Stimulated activated CD4-positive, alpha-beta T cell treated with anti-CD3 and anti-CD28 coated beads, Interleukin-12 subunit alpha, Interleukin-12 subunit beta, amount 100 ng/mL, for 4 hours (primary cell): Measurements from ENCODE around the gene FAM81A.

ENCODE experiments used
- DNase-seq: peaks from one replicate; pipeline ENCODE4 v3.0.0-alpha.2; 2020

Gene FAM81A

DNA sequence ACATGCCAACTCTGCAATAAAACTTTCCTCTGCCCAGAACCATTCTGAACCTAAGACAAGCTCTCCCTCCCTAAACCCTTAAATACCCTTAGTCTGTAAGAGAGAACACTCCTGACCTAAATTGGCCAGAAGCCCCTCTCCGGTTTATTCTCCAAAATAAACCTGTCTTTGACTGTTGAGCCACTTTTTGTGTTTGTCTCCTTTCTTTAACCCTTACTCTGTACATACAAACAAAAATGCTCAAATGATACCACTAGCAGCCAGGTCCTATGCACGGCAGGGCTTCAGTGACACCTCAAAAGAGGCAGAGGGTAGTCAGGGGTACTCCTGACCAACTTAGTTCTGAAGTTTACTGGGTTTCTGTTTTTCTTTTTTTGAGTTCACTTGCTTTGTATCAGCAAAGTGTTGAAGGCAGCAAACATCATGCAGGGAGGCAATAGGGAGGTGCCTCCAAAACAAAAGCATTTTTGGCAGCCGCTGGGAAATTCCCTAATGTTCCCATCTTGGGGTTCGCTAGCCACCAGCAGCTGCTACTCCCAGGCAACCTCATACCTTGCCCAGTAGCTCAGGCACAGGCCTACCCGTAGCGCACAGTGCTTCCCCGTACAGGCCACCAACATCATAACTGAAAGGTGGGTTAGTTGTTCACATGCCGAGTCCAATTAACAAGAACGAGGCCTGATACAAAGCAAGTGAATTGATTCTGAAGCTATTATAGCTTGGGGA is 110.7 kb downstream of the FAM81A start:
- DNase-seq: no peak

DNA sequence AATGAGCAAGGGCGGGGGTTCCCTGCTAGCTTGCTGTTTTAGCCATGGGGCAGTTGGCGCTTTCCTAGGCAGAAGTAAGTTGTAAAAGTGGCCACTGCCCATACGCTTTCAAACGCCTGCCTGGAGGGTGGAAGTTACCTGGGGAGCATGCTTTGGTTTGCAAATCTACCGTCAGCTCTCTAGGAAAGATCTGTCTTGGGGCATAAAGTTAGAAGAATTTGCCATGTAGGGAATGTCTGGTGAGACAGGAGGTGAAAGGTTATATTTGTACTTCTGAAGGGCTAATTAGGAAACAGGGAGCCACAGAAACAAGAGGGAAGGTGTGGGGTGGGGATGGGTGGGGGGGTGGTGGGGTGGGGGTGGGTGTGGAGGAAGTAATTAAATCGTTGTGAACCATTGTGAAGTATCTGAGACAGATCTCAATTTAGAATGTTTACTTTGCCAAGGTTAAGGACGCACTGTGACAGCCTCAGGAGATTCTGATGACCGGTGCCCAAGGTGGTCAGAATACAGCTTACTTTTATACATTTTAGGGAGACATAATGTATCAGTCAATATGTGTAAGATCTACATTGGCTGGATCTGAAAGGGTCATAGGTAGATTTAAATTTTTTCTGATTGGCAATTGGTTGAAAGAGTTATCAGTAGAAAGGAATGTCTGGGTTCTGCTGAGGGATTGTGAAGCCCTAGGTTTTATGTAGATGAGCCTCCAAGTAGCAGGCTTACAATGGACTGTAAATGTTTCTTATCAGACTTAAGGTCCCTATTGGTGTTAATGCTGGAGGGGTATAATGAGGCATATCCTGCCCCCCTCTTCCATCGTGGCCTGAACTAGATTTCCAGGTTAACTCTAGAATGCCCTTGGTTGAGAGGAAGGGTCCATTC is 111.6 kb downstream of the FAM81A start:
- no peak for DNase-seq

DNA sequence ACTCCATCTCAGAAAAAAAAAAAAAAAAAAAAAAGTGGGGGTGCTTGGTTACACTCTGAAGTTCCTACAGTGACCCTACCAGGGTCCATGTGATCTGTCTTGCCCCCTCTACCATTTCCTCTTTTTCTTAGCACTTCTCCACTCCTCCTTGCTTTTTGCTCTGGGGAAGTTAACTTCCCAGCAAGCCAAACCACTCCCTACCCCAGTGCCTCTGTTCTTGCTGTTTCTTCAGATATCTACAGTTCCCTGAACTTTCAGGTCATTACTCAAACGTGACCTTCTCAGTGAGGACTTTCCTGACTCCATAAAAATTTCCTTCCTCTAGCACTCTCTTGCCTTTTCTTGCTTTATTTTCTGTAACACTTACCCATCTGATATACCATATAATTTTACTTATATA is 112.5 kb downstream of the FAM81A start:
- no peak for DNase-seq

DNA sequence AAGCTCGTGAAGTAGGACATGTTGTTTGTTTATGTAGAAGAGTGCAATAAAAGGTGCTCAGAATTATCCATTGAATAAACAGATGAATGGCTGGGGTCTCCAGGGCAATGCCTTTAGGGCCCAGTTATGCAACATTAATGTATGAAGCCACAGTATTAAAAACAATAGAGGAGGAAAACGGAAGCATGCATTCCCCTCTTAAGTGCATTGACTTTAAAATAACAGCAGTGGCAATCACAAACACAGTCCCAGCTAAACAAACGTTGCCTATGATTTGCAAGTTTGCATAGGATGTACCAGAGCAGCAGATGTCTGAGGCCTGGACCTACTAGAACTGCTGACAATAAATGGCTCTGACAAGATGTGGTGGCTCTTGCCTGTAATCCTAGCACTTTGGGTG is 113.0 kb downstream of the FAM81A start:
- DNase-seq: no peak

DNA sequence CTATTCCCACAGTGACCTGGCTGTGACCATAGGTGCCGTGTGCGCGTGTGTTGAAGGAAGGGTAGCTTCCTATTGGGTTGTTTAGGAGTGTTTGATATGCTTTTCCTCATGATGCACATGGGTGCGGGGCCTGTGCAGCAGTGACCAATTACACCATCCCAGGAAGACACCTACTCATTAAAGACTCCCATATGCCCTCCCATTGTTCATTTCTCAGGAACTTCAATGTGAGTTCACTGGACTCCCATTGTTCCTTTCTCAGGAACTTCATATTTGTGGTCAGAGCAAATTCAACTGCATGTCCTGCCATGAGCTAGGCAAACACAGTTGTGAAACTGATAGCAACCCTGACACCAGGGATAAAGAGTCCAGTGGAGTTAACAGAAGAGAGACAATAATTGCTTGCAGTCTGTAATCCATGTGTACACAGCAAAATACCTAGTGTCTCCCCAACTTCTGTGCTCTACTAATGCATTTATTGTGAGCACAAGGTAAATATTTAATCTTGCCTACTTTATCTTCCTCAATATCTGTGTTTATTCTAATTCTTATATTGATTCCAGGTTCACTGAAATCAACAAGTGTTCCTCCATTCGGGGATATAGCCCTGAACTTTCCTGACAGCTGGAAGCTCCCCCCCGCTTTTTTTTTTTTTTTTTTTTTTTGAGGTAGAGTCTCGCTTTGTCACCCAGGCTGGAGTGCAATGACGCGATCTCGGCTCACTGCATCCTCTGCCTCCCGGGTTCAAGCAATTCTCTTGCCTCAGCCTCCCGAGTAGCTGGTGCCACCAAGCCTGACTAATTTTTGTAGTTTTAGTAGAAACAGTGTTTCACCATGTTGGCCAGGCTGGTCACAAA is 116.1 kb downstream of the FAM81A start:
- no peak for DNase-seq

DNA sequence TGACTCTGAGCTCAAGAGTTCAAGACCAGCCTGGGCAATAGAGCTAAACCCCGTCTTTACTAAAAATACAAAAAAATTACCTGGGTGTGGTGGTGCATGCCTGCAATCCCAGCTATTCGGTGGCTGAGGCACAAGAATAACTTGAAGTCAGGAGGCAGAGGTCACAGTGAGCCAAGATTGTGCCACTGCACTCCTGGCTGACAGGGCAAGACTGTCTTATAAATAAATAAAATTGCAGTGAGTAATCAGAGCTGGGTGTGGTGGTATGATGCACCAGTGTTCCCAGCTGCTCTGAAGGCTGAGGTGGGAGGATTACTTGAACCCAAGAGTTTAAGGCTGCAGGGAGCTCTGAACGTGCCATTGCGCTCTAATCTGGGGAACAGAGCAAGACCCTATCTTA is 117.7 kb downstream of the FAM81A start:
- no peak for DNase-seq

DNA sequence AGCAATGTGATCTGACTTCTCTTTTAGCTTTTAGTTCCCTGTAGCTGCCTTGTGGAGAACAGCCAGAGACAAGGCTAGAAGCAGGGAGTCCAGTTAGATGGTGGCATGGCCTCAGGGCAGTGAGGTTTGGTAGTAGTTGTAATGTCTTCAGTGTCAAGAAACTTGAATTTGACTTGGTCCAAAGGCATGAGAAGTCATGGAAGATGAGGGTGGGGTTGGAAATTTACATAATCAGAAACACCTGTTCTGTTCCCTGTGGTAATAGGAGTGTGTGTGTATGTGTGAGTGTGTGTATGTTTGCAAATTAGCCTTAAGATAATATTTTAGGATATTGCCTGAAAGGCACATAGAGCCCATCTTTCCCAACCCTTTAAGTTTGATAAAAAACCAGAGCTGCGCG is 118.4 kb downstream of the FAM81A start:
- no peak for DNase-seq

DNA sequence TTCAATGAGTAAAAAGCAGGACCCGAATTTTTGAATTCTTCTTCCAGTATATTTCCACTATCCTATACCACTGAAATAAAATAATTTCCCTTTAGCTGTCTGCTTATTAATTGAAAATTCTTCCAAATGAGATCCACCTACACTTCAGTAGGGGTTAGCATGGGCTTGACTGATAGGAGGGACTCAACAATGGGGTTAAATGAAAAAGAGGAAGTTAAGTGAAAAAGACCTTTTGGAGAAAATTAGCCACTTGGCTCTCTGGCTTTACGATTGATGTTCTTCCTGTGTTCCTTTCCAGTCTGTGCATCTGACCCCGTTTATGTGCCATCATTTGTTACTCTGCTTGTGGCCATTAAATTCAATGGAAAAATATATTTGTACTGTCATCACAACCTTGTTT is 119.6 kb downstream of the FAM81A start:
- no peak for DNase-seq

DNA sequence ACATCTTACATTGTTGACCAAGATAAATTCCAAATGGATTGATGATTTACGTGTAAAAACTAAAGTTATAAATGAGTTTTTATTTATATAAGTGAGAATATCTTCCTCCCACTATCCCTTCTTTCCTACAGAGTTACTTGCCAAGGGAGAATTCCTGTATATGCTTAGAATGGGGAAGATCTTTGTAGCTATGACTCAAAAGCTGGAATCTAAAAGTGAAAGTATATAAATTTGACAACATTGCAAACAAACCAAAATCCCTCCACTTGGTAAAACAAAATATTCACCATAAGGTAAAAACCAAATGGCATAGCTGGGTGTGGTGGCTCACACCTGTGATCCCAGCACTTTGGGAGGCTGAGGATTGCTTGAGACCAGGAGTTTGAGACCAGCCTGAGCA is 120.9 kb downstream of the FAM81A start:
- DNase-seq: no peak

DNA sequence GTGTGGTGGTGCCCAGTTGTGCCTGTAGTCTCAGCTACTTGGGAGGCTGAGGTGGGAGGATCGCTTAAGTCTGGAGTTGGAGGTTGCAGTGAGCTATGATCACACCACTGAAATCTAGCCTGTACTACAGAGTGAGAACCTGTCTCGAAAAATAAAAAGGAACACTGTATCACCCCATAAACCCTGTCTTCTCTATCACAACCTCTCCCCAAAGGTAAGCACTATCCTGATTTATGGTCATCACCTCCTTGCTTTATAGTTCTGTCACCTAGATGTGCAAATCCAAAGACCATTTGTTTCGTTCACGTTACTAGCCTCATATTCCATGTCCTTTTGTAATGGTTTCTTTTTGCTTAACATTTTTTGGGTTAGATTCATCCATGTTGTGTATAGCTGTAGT is 123.6 kb downstream of the FAM81A start:
- DNase-seq: no peak

DNA sequence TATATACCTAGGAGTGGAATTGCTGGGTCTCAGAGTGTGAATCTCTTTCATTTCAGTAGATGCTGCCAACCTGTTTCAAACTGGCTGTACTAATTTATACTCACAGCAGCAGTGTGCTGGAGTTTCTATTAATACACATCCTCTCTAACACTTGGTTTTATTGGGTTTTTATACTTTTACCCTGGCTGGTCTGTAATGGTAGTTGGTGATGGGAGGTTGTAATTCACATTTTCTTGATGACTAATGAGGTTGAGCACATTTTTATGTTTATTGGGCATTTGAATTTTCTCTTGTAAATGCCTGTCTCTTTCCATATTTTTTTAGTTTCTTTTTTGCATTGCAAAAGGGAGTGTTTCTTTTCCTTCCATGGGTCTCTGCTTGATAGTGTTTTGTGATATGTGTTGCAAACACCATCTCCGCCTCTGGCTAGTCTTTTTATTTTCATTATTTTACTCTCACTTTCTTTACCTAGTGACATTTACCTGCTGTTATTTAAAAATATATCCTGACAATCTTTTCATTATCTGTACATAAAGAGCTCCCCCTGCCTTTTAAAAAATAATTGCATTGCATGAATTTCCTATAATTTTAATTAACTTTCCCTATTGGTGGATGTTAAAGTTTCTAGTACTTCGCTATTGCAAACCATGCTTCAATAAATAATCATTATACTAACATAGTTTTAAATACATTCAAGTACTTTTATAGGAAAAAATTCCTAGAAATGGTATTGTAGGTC is 124.6 kb downstream of the FAM81A start:
- DNase-seq: no peak

DNA sequence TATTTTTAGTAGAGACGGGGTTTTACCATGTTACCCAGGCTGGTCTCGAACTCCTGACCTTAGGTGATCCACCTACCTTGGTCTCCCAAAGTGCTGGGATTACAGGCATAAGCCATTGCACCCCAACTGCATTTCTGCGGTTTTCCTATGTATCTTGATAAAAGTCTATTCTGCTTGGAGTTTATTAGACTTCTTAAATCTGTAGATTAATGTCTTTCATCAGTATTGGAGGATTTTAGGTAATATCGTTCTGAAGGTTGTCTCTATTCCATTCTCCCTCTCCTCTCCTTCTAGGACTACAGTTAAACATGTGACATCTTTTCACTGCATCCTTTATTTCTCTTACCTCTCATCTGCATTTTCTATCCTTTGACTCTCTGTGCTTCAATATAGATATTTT is 127.3 kb downstream of the FAM81A start:
- no peak for DNase-seq

DNA sequence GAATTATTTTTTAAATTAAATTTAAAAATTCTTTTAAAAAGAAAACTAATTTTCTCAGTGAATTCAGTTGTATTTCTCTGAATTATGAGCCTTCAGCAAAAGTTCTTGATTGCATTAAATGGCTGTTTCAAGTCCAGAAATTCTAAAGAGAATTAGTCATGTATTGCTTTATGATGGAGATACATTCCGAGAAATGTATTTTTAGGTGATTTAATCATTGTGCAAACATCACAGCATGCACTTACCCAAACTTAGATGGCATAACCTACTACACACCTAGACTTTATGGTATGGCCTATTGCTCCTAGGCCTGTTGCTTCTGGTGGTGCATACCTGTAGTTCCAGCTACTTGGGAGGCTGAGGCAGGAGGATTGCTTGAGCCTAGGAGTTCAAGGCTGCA is 129.3 kb downstream of the FAM81A start:
- no peak for DNase-seq

DNA sequence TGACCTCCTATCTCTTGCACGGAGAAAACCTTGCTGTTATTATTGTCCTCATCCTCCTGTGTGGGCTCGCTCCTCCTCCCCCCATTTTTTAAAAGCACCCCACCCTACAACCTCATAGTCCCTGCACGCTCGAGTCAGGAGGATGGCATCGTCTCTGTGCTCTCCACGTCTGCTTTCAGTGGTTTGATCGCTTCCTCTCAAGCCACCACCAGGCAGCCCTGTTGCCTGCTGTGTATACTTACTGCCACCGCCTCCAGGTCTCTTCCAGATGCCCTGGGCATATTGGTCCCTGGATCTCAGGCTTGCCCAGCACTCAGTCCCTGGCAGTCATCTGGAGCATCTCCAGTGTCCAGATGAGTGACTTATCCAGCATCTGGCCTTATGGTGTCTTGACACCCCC is 131.5 kb downstream of the FAM81A start:
- DNase-seq: no peak

DNA sequence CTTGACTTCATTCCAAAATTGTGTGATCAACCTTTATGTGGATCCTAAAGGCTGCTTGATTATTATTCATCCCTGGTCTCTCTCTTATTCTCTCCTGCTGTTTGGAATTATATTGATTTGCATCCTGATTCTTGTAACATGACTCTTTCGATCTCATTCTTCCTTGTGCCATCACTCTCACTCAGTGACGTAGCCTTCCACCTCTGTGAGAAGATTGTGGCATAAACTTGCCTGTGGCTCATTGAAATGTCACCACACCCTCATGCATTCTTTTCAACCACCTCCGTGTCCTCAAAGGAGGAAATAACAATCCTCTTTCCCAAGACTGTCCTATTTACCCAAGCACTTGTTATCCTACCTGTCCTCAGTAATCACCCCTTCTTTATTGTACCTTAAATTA is 132.3 kb downstream of the FAM81A start:
- DNase-seq: no peak

DNA sequence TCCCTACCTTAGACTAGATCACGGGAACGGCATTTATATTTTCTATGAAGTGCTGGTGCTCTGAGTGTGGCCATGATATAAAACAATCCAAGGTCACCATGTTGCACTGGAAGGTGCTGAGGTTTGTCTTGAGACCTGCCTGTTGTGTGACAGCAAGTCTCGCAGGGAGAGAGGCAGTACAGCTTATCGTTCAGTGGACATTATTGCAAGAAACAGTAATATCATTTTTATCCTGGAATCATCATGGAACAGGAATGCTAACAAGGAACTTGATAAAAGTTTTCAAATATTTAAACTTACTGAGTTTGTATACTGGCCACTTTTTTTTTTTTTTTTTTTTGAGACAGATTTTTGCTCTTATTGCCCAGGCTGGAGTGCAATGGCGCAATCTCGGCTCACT is 133.6 kb downstream of the FAM81A start:
- DNase-seq: no peak
